Measurements from ENCODE around the gene DNASE1L2. TPM values are rescaled to one million over a fixed set of nuclear protein-coding genes. Genes with fewer than 3 reads are reported as not detected.

DNASE1L2 gene
- polyA plus RNA-seq, 3 donors from 2014 or later = not detected

Other genes with a start within 250 kb of the DNASE1L2 start
- 1 to 10 TPM; 4.6 to 6.7 (median 6.4) TPM for gene SYNGR3, start 246.5 kb upstream of the DNASE1L2 start, polyA plus RNA-seq
- gene ZNF598, start 226.6 kb upstream of the DNASE1L2 start, polyA plus RNA-seq = 10 to 100 TPM in 1 of 3 donors, 1 to 10 TPM in 2; 1.8 to 10.4 (median 2.9) TPM
- not detected for gene NPW, start 216.7 kb upstream of the DNASE1L2 start, polyA plus RNA-seq
- 1 to 10 TPM in 1 of 3 donors, under 1 TPM in 1, not detected in 1; 0.54 to 1.4 TPM for gene NHERF2, start 209.5 kb upstream of the DNASE1L2 start, polyA plus RNA-seq
- 10 to 100 TPM; 26.4 to 31.6 (median 29.7) TPM for gene NTHL1, start 188.6 kb upstream of the DNASE1L2 start, polyA plus RNA-seq
- 10 to 100 TPM; 18.0 to 50.1 (median 29.1) TPM for gene TSC2, start 188.5 kb upstream of the DNASE1L2 start, polyA plus RNA-seq
- gene PKD1, start 100.5 kb upstream of the DNASE1L2 start, polyA plus RNA-seq = 1 to 10 TPM; 2.7 to 6.7 (median 2.8) TPM
- gene RAB26, start 87.8 kb upstream of the DNASE1L2 start, polyA plus RNA-seq = 1 to 10 TPM in 1 of 3 donors, under 1 TPM in 1, not detected in 1; 0.34 to 1.4 TPM
- gene TRAF7, start 80.7 kb upstream of the DNASE1L2 start, polyA plus RNA-seq = 1 to 10 TPM; 5.2 to 6.9 (median 5.6) TPM
- not detected for gene CASKIN1, start 39.8 kb upstream of the DNASE1L2 start, polyA plus RNA-seq
- gene MLST8, start 31.0 kb upstream of the DNASE1L2 start, polyA plus RNA-seq = 10 to 100 TPM; 22.5 to 39.1 (median 36.9) TPM
- under 1 TPM in 2 of 3 donors, not detected in 1; 0.10 to 0.36 TPM for gene BRICD5, start 25.6 kb upstream of the DNASE1L2 start, polyA plus RNA-seq
- 10 to 100 TPM; 10.4 to 18.4 (median 17.7) TPM for gene PGP, start 21.6 kb upstream of the DNASE1L2 start, polyA plus RNA-seq
- 10 to 100 TPM in 2 of 3 donors, 1 to 10 TPM in 1; 8.4 to 18.6 (median 10.3) TPM for gene E4F1, start 12.9 kb upstream of the DNASE1L2 start, polyA plus RNA-seq
- gene ECI1, start 15.1 kb downstream of the DNASE1L2 start, polyA plus RNA-seq = 10 to 100 TPM; 40.4 to 67.8 (median 42.2) TPM
- 100 to 1,000 TPM; 179 to 332 (median 189) TPM for gene RNPS1, start 31.7 kb downstream of the DNASE1L2 start, polyA plus RNA-seq
- 1 to 10 TPM; 2.4 to 7.6 (median 4.8) TPM for gene ABCA3, start 104.3 kb downstream of the DNASE1L2 start, polyA plus RNA-seq
- 10 to 100 TPM in 1 of 3 donors, 1 to 10 TPM in 2; 1.5 to 10.9 (median 4.5) TPM for gene CCNF, start 193.0 kb downstream of the DNASE1L2 start, polyA plus RNA-seq
- under 1 TPM in 2 of 3 donors, not detected in 1; 0.22 to 0.85 TPM for gene TEDC2, start 223.7 kb downstream of the DNASE1L2 start, polyA plus RNA-seq
- not detected for gene NTN3, start 234.9 kb downstream of the DNASE1L2 start, polyA plus RNA-seq
- 1 to 10 TPM; 1.1 to 4.5 (median 2.4) TPM for gene TBC1D24, start 238.7 kb downstream of the DNASE1L2 start, polyA plus RNA-seq

All from immature natural killer cell (primary cell).